NT2/D1 (cell line): ENCODE data around the gene CHID1.

Experiments used
- DNase-seq: peaks from one replicate; pipeline ENCODE4 v3.0.0-alpha.2; 2011; ENCODE audit warnings: low read depth, low spot score
- H3K27me3 ChIP-seq: 2 replicates; pipeline ENCODE4 v1.6.0; 2011; ENCODE audit warnings: mild to moderate bottlenecking; ENCODE audit not compliant: insufficient read length, insufficient read depth
- H3K36me3 ChIP-seq: 2 replicates; pipeline ENCODE4 v1.6.1; 2011; ENCODE audit warnings: mild to moderate bottlenecking, low read length, mixed read lengths; ENCODE audit not compliant: insufficient read depth, insufficient read length
- H3K4me1 ChIP-seq: 2 replicates; pipeline ENCODE4 v1.5.1; 2011; ENCODE audit not compliant: insufficient read depth, insufficient read length
- H3K4me3 ChIP-seq: 2 replicates; pipeline ENCODE4 v1.5.1; 2011; ENCODE audit warnings: low read depth; ENCODE audit not compliant: insufficient read length
- H3K9ac ChIP-seq: 2 replicates; pipeline ENCODE4 v1.6.0; 2011; ENCODE audit warnings: low read depth; ENCODE audit not compliant: insufficient read length
- H3K9me3 ChIP-seq: 2 replicates; pipeline ENCODE4 v1.5.1; 2011; ENCODE audit warnings: mild to moderate bottlenecking, low read length; ENCODE audit not compliant: insufficient read depth
- SUZ12 ChIP-seq: IDR thresholded peaks from 2 replicates; pipeline ENCODE4 v1.6.1; 2011; ENCODE audit not compliant: insufficient read length, insufficient read depth; ENCODE audit errors: extremely low read depth
- YY1 ChIP-seq: IDR thresholded peaks from 2 replicates; pipeline ENCODE4 v1.6.1; 2011; ENCODE audit not compliant: insufficient read length, insufficient read depth
- ZNF274 ChIP-seq: IDR thresholded peaks from 2 replicates; pipeline ENCODE4 v1.6.1; 2011; ENCODE audit warnings: mild to moderate bottlenecking, low read depth, low read length

Gene CHID1

GRCh38 chr11:942823-943222 lies 32.2 kb upstream of the CHID1 start:
- Histone ChIP-seq H3K36me3 (peaks cover 25% of the 10 kb centered on the region), H3K27me3 (no peaks in the 10 kb centered on the region), H3K9me3 (0 out of 2 replicates have a peak, but pooled peaks cover 3% of the 10 kb centered on the region), H3K4me3 (no peak overlapping the region), H3K4me1 (peaks cover 15% of the 10 kb centered on the region), H3K9ac (peak overlapping the region; percentile 5)
- TF ChIP-seq SUZ12 (no peak), ZNF274 (no peak), YY1 (no peak)
- no peak for DNase-seq

GRCh38 chr11:940496-941135 lies 30.0 kb upstream of the CHID1 start:
- no peak overlapping the region for H3K4me3 ChIP-seq
- no peaks in the 10 kb centered on the region for H3K27me3 ChIP-seq
- peak overlapping the region; percentile 15 for H3K9ac ChIP-seq
- TF ChIP-seq SUZ12 (no peak), ZNF274 (no peak), YY1 (no peak)
- no peak for DNase-seq
- H3K9me3 ChIP-seq = no peaks in the 10 kb centered on the region
- peaks cover 18% of the 10 kb centered on the region for H3K4me1 ChIP-seq
- peaks cover 11% of the 10 kb centered on the region for H3K36me3 ChIP-seq

DNA sequence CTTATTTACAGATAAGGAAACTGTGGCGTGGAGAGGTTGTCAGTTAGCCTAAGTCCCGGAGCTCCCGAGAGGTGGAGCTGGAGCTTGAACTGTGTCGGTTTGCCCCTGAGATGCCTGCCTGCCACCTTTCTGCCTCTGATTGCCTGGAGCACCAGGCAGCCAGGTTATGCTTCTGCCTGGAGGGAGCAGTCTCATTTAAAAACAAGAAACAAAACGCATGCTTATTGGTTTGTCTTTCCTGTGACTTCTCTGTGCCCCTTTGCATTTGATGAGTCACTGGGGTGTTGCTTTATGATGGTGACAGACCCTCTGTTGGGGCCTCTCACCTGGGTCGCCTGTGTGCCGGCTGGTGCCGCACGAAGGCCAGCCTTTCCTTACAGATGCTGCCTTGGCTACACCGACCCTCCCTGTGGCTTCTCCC lies 27.2 kb upstream of the CHID1 start:
- H3K27me3 ChIP-seq = no peaks in the 10 kb centered on the region
- H3K4me1 ChIP-seq = peaks cover 19% of the 10 kb centered on the region
- DNase-seq = no peak
- peaks cover 8% of the 10 kb centered on the region for H3K36me3 ChIP-seq
- peak overlapping the region; percentile 29 for H3K9ac ChIP-seq
- H3K9me3 ChIP-seq = no peaks in the 10 kb centered on the region
- no peak overlapping the region for H3K4me3 ChIP-seq
- no peak for TF ChIP-seq SUZ12
- TF ChIP-seq ZNF274 = no peak
- TF ChIP-seq YY1 = no peak

- Histone ChIP-seq H3K4me1 (peaks cover 24% of the 10 kb centered on the region), H3K9ac (no peak overlapping the region), H3K27me3 (no peaks in the 10 kb centered on the region), H3K9me3 (no peaks in the 10 kb centered on the region), H3K36me3 (peaks cover 9% of the 10 kb centered on the region), H3K4me3 (no peak overlapping the region)
- no peak for DNase-seq
- TF ChIP-seq SUZ12 (no peak), YY1 (no peak), ZNF274 (no peak)
These were observed 25.6 kb upstream of the CHID1 start for GRCh38 chr11:936199-936598.

- TF ChIP-seq SUZ12 = no peak
- TF ChIP-seq YY1 = no peak
- no peak for TF ChIP-seq ZNF274
- Histone ChIP-seq H3K4me3 (no peak overlapping the region), H3K4me1 (peaks cover 16% of the 10 kb centered on the region), H3K27me3 (no peaks in the 10 kb centered on the region), H3K36me3 (peaks cover 19% of the 10 kb centered on the region), H3K9me3 (no peaks in the 10 kb centered on the region), H3K9ac (no peak overlapping the region)
- DNase-seq = no peak
These were observed 23.9 kb upstream of the CHID1 start for GRCh38 chr11:934527-934926.

GRCh38 chr11:933936-934335 lies 23.3 kb upstream of the CHID1 start:
- TF ChIP-seq ZNF274 = no peak
- TF ChIP-seq YY1 = no peak
- H3K4me1 ChIP-seq = peaks cover 16% of the 10 kb centered on the region
- no peak for DNase-seq
- H3K36me3 ChIP-seq = peaks cover 25% of the 10 kb centered on the region
- peak overlapping the region; percentile 36 for H3K9ac ChIP-seq
- H3K27me3 ChIP-seq = no peaks in the 10 kb centered on the region
- no peak overlapping the region for H3K4me3 ChIP-seq
- no peaks in the 10 kb centered on the region for H3K9me3 ChIP-seq

DNA sequence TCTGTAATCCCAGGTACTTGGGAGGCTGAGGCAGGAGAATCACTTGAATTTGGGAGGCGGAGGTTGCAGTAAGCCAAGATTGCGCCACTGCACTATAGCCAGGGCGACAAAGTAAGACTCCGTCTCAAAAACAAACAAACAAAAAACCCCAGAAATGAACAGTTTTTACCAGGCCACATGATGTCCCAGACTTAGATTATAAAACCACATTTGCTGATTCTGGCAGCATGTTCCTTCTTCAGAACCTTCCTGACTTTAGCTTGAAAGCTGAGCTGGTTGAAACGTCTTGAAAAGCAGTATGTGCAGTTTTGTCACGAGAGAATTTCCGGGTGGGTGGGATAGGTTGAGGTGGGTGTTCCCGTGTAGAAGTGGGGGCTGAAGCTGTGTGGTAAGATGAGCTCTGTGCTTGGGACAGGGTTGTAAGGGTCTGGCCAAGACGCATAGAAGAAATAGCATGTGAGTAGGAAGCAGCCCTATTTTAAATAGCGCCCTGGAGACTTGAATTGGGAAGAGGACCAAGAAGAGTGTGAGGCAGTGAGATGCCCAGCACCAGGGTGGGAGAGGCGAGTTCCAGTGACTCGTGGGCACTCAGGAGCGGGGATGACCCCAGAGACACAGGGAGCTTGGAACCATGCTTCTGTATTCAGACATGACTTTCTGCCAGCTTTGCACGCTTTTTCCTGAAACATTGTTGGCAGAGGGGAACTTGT lies 22.7 kb upstream of the CHID1 start:
- DNase-seq = no peak
- H3K27me3 ChIP-seq = no peaks in the 10 kb centered on the region
- no peak overlapping the region for H3K4me3 ChIP-seq
- H3K9me3 ChIP-seq = no peaks in the 10 kb centered on the region
- TF ChIP-seq YY1 (no peak), SUZ12 (no peak), ZNF274 (no peak)
- H3K9ac ChIP-seq = no peak overlapping the region
- H3K4me1 ChIP-seq = peaks cover 16% of the 10 kb centered on the region
- peaks cover 31% of the 10 kb centered on the region for H3K36me3 ChIP-seq

GRCh38 chr11:932435-932834 lies 21.8 kb upstream of the CHID1 start:
- H3K4me3 ChIP-seq = no peak overlapping the region
- TF ChIP-seq YY1 = no peak
- TF ChIP-seq SUZ12 = no peak
- TF ChIP-seq ZNF274 = no peak

More at GRCh38 chr11:932435-932834, 21.8 kb upstream of the CHID1 start:
- DNase-seq = no peak
- Histone ChIP-seq H3K9me3 (no peaks in the 10 kb centered on the region), H3K4me1 (peaks cover 18% of the 10 kb centered on the region), H3K9ac (no peak overlapping the region), H3K36me3 (peaks cover 38% of the 10 kb centered on the region), H3K27me3 (no peaks in the 10 kb centered on the region)
